CD4-positive, alpha-beta T cell treated with Interleukin-6 at 100 ng/mL for 8 hours (primary cell): ENCODE data around the gene BTF3L4.
"Not testable (repeated sequence)": the region's sequence is repeated elsewhere in the genome, so short reads cannot be mapped to it uniquely, and the experiment has no call there.

ENCODE experiments used
- DNase-seq: peaks from one replicate; pipeline ENCODE4 v3.0.0-alpha.2; 2020; ENCODE audit warnings: mixed read lengths, low spot score

BTF3L4 gene

GRCh38 chr1:52055066-52055865, 829 bp upstream of the BTF3L4 start, which contains the start of gene TXNDC12:
Gene TXNDC12, minus strand, starts transcription at chr1:52055191. Its CDS starts 95 bp downstream, at chr1:52055096.
- peak; percentile 65 for DNase-seq

- no peak for DNase-seq
Observed at GRCh38 chr1:52055866-52056162, 281 bp upstream of the BTF3L4 start.

- DNase-seq = no peak
Observed at GRCh38 chr1:52056937-52057231, 789 bp downstream of the BTF3L4 start.

GRCh38 chr1:52057255-52057654, 1.2 kb downstream of the BTF3L4 start:
- no peak for DNase-seq

GRCh38 chr1:52057876-52058415, 1.9 kb downstream of the BTF3L4 start:
- no peak for DNase-seq

DNA sequence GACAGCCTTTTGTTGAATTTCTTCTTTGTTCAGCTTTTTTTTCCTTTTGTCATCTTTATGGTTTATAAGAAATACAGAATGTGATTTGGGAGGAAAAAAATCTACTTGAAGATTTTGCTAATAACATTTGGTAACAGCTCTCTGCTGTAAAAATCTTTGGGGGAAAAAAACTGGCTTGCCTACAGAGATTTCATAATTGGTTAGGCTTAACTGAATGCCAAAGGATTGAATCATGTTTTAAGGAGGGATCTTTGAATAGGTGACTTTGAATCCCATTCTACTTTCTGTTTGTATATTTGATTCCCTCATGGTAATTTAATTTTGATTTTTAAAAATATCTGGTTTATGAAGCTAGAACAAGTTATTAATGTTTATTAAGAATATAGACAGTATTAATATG, 3.2 kb downstream of the BTF3L4 start:
- DNase-seq = no peak

GRCh38 chr1:52059888-52060287, 3.8 kb downstream of the BTF3L4 start:
- DNase-seq = no peak

- DNase-seq = no peak
Observed at GRCh38 chr1:52060822-52061221, 4.7 kb downstream of the BTF3L4 start.

- no peak for DNase-seq
Observed at GRCh38 chr1:52063192-52063591, 7.1 kb downstream of the BTF3L4 start.

DNA sequence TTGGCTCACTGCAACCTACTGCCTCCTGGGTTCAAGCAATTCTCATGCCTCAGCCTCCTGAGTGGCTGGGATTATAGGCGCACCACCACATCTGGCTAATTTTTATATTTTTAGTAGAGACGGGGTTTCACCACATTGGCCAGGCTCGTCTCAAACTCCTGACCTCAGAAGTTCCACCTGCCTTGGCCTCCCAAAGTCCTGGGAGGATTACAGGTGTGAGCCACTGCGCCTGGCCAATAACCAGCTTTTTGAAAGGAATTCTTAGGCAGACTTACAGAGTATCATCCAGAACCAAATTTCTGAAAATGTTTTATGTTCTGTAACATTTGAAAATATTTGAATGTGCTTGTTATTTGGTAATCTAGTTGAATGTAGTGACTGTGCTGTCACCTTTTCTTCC, 14.6 kb downstream of the BTF3L4 start:
- DNase-seq = no peak

DNA sequence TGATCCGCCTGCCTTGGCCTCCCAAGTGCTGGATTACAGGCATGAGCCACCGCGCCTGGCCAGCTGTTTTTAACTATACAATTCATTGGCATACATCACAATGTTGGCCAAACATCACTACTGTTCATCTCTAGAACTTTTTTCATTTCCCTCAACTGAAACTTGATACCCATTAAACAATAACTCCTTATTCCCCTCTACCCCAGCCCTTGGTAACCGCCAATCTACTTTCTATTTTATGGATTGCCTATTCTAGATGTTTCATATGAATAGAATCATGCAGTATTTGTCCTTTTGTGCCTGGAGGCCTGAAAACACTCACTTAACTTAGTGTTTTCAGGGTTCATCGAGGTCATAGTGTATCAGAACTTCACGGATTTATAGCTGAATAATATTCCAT, 16.2 kb downstream of the BTF3L4 start:
- no peak for DNase-seq

DNA sequence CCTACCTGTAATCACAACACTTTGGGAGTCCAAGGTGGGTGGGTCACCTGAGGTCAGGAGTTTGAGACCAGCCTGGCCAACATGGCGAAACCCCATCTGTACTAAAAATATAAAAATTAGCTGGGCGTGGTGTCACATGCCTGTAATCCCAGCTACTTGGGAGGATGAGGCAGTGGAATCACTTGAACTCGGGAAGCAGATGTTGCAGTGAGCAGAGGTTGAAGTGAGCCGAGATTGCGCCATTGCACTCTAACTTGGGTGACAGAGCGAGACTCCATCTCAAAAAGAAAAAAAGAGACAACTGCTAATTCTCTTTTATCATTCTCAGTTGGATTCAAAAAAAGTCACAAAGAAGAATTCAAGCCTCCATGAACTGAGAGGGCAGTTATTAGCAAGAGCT, 21.2 kb downstream of the BTF3L4 start:
- not testable (repeated sequence) for DNase-seq

DNA sequence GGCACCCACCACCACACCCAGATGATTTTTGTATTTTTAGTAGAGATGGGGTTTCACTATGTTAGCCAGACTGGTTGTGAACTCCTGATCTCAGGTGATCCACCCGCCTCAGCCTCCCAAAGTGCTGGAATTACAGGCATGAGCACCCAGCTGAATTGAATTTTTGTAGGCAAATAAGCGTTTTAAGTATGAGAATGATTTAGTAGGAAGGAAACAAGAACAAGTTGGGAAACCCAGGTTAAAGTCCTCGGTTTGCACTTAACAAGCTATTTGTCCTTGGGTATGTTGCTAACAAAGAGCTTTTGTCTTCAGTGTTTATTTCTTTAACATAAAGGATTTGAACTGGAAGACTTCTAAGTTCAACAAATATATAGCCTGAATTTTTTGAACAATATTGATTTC, 23.9 kb downstream of the BTF3L4 start:
- DNase-seq = no peak

GRCh38 chr1:52087892-52088291, 31.8 kb downstream of the BTF3L4 start:
- DNase-seq = not testable (repeated sequence)

DNA sequence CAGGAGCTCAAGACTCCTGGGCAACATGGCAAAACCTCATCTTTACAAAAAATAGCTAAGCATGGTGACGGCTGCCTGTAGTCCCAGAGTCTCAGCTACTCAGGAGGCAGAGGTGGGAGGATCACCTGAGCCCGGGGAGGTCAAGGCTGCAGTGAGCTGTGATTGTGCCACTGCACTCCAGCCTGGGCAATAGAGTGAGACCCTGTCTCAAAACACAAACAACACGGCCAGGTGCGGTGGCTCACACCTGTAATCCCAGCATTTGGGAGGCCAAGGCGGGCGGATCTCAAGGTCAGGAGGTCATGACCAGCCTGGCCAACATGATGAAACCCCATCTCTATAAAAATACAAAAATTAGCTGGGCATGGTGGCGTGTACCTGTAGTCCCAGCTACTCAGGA, 38.2 kb downstream of the BTF3L4 start:
- not testable (repeated sequence) for DNase-seq

DNA sequence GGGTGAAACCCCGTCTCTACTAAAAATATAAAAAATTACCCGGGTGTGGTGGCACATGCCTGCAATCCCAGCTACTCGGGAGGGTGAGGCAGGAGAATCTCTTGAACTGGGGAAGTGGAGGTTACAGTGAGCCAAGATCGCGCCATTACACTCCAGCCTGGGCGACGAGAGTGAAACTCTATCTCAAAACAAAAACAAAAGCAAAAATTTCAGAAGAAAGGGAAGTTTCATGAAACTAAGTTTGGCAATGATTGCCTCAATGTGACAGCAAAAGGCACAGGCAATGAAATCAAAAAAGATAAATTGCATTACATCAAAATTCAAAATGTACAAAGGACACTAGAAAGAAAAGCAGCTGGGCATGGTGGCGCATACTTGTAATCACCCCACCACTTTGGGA, 40.1 kb downstream of the BTF3L4 start:
- no peak for DNase-seq

- DNase-seq = no peak
Observed at GRCh38 chr1:52098139-52098871, 42.2 kb downstream of the BTF3L4 start.

DNA sequence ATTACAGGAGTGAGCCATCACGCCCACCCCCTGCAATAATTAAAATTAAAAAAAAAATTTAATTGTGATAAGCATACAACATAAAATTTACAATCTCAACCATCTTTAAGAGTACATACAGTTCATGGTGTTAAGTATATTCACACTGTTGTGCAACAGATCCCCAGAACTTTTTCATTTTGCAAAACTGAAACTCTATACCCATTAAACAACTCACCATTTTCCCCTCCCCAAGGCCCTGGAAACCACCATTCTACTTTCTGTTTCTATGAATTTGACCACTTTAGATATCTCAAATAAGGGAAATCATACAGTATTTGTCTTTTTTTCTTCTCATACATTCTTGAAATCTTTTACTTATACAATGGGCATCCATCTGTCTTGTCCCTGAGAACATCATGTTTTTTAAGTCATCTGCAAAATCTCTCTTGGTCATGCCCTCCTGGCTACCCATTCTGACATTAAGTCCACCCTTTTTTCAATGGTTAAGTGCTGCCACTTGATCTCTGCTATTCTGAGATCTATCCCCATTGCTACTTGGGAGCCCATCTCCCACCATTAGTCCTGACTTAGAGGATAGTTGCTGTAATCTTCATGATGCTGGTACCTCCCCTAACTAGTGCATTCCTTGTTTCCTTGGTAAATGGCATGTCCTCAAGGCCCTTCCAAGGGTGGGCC, 46.4 kb downstream of the BTF3L4 start:
- DNase-seq = no peak

GRCh38 chr1:52111492-52111891, 55.4 kb downstream of the BTF3L4 start:
- DNase-seq = no peak

- no peak for DNase-seq
Observed at GRCh38 chr1:52112489-52112888, 56.4 kb downstream of the BTF3L4 start.

DNA sequence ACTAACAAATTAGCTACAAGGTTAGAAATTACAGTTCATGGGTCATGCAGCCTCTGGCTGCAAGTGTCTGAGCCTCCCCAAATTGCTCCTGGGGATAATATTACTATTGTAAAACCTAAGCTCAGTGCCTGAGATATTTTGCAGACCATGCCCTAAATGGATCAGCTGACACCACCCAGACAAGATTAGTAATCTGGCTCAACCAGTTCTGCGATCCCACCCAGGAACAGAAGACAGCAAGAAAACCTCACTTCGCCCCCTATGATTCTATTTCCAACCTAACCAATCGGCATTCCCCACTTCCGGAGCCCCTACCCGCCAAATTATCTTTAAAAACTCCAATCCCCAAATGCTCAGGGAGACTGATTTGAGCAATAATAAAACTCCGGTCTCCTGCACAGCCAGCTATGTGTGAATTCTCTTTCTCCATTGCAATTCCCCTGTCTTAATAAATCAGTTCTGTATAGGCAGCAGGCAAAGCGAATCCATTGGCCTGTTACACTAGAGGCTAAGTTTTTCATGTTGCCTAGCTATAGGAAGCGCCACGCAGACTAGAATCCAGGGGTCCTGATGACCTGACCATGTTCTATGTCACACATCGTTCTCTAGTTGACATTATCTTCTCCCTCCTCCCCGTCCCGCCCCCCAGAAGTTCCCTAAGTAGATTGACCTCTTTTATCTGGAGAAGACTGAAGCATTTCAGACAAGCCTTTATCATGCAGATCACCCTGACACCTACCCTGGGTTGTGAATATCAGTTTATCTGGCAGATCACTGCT, 63.4 kb downstream of the BTF3L4 start:
- DNase-seq = no peak

GRCh38 chr1:52122384-52122783, 66.3 kb downstream of the BTF3L4 start:
- DNase-seq = no peak
